Measurements from ENCODE around the gene CSNK1A1.
A peak's percentile ranks its signal among the peaks of the same experiment; 100 is the strongest.
"Not testable (repeated sequence)": the region's sequence is repeated elsewhere in the genome, so short reads cannot be mapped to it uniquely, and the experiment has no call there.

Gene CSNK1A1

GRCh38 chr5:149453618-149454415 is 97.4 kb downstream of the CSNK1A1 start:
- DNase-seq = no peak

GRCh38 chr5:149452665-149453617 is 98.3 kb downstream of the CSNK1A1 start:
- DNase-seq = no peak

DNA sequence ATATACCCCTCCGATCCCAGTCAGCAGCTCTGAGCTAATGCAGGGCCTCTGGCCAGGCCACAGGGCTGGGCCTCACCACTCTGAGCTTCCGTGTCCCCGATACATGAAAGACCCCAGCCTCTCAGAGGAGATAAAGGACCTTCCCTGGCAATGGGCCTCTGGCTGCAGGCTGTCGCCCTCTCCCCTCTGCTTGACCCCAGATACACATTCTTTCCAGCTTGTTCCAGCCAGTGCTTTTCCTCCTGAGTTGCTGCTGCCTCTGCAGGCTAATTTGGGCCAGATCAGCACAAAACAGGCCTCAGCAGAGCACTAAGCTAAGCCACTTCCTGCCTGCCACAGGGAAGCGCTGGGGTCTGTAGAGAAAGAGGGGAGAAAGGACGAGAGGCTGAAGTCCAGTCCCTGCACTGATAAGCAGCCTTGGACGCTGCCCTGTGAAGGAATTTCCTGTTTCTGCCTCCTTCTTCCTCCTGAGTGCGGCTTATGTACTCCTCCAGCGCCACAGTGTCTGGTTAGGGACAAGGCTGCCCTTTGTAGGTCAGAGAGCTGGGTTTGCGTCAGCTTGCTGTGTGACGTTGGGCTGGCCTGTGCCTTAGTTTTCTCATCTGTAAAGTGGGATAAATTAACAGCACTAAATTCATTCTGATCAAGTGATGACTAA is 99.1 kb downstream of the CSNK1A1 start:
- no peak for DNase-seq

DNA sequence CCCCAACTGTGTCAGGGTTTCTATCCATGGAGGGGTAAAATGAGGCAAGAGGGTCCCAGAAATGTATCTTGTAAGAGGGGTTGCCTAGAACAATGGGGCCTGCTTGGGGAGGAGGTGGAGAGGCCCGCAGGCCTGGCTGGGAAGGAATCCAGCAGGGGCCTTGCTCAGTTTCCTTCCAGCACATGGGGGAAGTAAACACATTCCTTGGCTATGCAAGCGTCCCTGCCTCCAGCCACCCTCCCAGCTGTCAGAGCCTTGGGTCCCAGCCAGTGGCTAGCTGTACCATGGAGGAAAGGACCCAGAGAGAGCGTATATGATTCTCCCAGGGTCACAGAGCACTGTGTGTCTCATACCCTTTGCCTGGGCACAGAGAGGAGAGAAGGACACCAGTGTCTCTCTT is 101.0 kb downstream of the CSNK1A1 start:
- DNase-seq = no peak

- DNase-seq = no peak
Observed at GRCh38 chr5:149448831-149449714, 102.2 kb downstream of the CSNK1A1 start.

DNA sequence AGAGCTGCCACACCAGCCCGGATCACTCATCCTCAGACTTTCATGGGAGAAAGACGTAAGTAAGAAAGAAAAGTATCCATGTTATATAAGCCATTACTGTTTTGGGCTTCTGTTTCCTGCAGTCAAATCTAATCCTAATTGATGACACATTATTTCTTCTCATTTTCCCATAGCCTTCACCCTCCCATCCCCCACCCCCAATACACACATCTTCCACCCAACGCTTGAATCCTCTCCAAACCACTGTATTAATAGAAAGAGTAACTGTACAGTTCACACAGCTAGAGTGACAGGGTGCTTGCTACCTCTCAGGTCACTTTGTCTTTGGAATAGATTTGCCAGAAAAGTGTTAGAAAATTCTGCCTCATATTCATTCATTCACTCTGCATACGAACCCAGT is 102.8 kb downstream of the CSNK1A1 start:
- DNase-seq = no peak

GRCh38 chr5:149447373-149448367 is 103.6 kb downstream of the CSNK1A1 start:
- DNase-seq = no peak

GRCh38 chr5:149446794-149447193 is 104.4 kb downstream of the CSNK1A1 start:
- DNase-seq = not testable (repeated sequence)

DNA sequence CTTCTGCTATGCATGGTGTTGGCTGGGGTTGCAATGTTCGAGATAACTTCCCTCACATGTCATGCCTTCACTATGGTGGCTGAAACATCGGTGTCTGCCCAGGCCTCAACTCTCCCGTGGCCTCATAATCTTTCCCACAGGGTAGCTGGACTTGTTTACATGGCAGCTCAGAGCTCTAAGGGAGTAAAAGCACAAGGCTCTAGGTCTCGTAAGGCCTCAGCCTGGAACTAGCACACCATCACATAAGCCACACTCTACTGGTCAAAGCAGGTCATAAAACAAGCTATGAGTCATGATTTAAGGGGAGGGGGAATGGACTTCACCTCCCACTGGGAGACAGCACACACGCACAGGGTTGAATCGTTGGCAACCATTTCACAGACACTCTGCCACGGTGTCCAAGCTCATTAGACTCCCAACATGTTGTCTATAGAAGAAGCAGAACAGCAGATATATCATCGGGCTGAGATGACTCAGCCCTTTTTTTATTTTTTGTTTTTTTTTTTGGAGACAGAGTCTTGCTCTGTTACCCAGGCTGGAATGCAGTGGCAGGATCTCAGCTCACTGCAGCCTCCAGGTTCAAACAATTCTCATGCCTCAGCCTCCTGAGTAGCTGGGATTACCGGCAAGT is 105.4 kb downstream of the CSNK1A1 start:
- DNase-seq = no peak

DNA sequence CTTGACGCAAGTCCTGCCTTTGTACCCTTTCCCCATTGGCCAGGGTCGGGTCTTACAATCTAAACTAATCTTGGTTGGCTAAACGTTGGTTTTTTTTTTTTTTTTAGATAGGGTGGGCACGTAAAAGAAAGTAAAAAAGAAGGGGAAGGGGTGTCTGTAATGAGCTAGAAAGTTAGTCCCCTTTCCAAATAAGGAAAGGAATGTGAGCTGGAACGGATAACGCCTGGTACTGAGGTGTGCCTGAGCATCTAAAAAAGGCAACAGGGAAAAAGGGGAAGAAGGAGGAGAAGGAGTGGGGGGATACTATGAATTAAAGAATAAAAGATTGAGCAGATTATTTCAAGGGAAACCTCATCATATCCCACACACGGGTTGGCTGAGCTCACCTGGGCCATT is 105.9 kb downstream of the CSNK1A1 start:
- DNase-seq = no peak

GRCh38 chr5:149444430-149444829 is 106.8 kb downstream of the CSNK1A1 start:
- not testable (repeated sequence) for DNase-seq

DNA sequence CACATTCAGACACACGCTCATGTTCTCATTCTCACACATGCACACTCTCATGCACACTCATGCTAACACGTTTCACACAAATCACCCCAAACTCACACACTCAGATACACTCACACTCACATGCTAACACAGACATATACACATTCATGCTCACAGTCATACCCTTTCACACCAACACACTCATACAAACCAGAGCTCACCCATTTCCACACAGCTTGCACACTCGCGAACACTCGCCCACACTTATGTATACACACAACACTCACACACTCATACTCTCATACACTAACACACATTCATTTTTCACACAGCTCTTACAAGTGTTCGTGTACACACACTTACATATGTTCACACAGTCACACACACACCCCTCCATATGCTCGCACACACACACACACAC is 108.0 kb downstream of the CSNK1A1 start:
- no peak for DNase-seq

DNA sequence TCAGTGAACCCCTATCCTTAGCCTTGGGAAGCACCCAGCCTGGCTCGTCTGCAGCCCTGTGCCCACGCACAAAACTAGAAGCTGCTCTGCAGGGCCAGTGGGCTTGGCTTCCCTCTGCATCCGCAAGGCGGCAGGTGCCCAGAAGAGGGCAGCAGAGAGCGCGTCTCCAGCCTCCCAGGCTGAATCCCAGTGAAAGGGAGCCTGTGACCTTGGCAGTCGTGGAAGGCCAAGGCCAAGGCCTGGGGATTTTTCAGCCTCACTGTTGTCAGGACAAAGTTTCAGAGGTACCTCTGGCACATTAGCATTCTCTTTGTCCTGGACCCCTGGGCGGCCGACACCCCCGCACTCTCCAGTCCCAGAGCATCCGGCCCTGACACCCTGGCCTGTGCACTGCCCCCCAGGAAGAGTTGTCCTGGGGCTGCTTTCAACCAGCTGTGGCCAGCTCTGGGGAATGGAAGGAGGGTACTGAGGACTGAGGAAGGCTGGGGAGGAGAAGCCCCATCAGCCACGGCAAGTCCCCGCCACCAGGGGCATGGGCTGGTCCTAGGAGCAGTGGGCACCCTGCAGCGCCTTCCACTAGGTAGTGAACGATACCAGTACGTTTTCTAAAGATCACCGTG is 108.6 kb downstream of the CSNK1A1 start:
- peak; percentile 62 for DNase-seq

All from CD4-positive, alpha-beta T cell treated with Interleukin-21 for 1 hour (primary cell).